Spleen (tissue), 11 donors: ENCODE results near the gene ATG10. TPM values are rescaled to one million over a fixed set of nuclear protein-coding genes. Genes with fewer than 3 reads are reported as not detected.

ENCODE experiments used
- DNase-seq: peaks from one replicate; pipeline ENCODE4 v3.0.0-alpha.2; 2020
- H3K27ac ChIP-seq, 8 donors: fragments of 200-600 bp; sonication (generic) in 7 of 8; 1 replicate in 4 of 8; 2 replicates in 4 of 8; pipeline versions ENCODE4 v1.5.0 to v1.8.0; 2016 to 2021; ENCODE audit warnings: inconsistent platforms in 4 of 8, mild to moderate bottlenecking in 4 of 8, moderate library complexity in 1 of 8
- H3K27me3 ChIP-seq, 7 donors: fragments of 200-600 bp; sonication (generic) in 6 of 7; replicated peaks in 1 of 7; 1 replicate in 4 of 7; 2 replicates in 3 of 7; pipeline versions ENCODE4 v1.5.0 to v1.8.0; 2016 to 2021; ENCODE audit warnings: inconsistent platforms in 3 of 7, mild to moderate bottlenecking in 1 of 7
- H3K36me3 ChIP-seq, 6 donors: fragments of 200-600 bp; sonication (generic) in 5 of 6; 1 replicate in 4 of 6; 2 replicates in 2 of 6; pipeline versions ENCODE4 v1.5.0 to v1.8.0; 2016 to 2021; ENCODE audit warnings: inconsistent platforms in 2 of 6
- H3K4me1 ChIP-seq, 6 donors: fragments of 200-600 bp; sonication (generic) in 5 of 6; 1 replicate in 3 of 6; 2 replicates in 3 of 6; pipeline versions ENCODE4 v1.5.0 to v1.8.0; 2016 to 2021; ENCODE audit warnings: inconsistent platforms in 3 of 6
- H3K4me3 ChIP-seq, 8 donors: fragments of 200-600 bp; sonication (generic) in 7 of 8; 1 replicate in 4 of 8; 2 replicates in 4 of 8; pipeline versions ENCODE4 v1.5.0 to v1.8.0; 2016 to 2021; ENCODE audit warnings: inconsistent platforms in 4 of 8, mild to moderate bottlenecking in 4 of 8, moderate library complexity in 2 of 8
- H3K9me3 ChIP-seq, 8 donors: fragments of 200-600 bp; sonication (generic) in 7 of 8; 1 replicate in 4 of 8; 2 replicates in 4 of 8; pipeline versions ENCODE4 v1.5.0 to v1.8.0; 2016 to 2021; ENCODE audit warnings: inconsistent platforms in 4 of 8
- CTCF ChIP-seq, 11 experiments: fragments of 200-600 bp in 7 of 11; fragments of 450-650 bp in 4 of 11; sonication (generic) in 4 of 11; IDR thresholded peaks in 8 of 11; conservative IDR thresholded peaks in 3 of 11; 1 replicate in 7 of 11; 2 replicates in 4 of 11; pipeline versions ENCODE4 v1.4.0 to v1.8.0; 2016 to 2021; ENCODE audit warnings: antibody characterized with exemption in 11 of 11, inconsistent platforms in 4 of 11, mild to moderate bottlenecking in 1 of 11
- POLR2A ChIP-seq, 3 donors: fragments of 450-650 bp; IDR thresholded peaks; one replicate each; pipeline ENCODE4 v1.5.1; 2017; ENCODE audit warnings: antibody characterized with exemption in 3 of 3, mild to moderate bottlenecking in 1 of 3
- POLR2AphosphoS5 ChIP-seq, 3 donors: sonication (generic); formaldehyde crosslinking; IDR thresholded peaks; one replicate each; pipeline ENCODE4 v1.5.1; 2017; ENCODE audit warnings: antibody characterized with exemption in 3 of 3
- WGBS, 5 donors: extraction: QIAGEN DNeasy Blood & Tissue Kit in 3 of 5; methylation state at CpG; one replicate each; pipeline versions ENCODE4 v1.1.5 to v1.1.7; 2013 to 2018; 5-methylcytosine and 5-hydroxymethylcytosine counted together
- intact Hi-C: fragments of 100-400 bp; cut with DNase I; formaldehyde crosslinking; loops from one replicate; pipeline ENCODE4 v1.15.0; 2023; ENCODE audit warnings: low total_unique reads
- polyA plus RNA-seq, 3 donors: library from polyadenylated mRNA; stranded (reverse); fragments of 200-250 nt; gene quantifications; one replicate each; pipeline ENCODE4 v1.2.1, GENCODE V29; 2013
- total RNA-seq, 7 donors: library from RNA; depleted of rRNA in 3 of 7; stranded (reverse); fragments of >200 nt in 3 of 7; fragmentation: NEBNext Ultra II Directional in 4 of 7; extraction: Animal tissue kit (Norgen Biotek cat#: 25700) in 4 of 7; gene quantifications; one replicate each; pipeline versions ENCODE4 v1.1.0 to v1.2.1, GENCODE V29; 2016 to 2021
- donor health status: healthy with polysubstance abuse.
- donor health status: DM: no; HTN: no; CAD: no; lungs with moderate emphysema.
- donor health status: DM: no; HTN: no; CAD: no.
- donor health status: Bipolar disorder and iron deficiency.
- donor health status: healthy.
- donor health status: DM: no; HTN: no; CAD: no.
- donor health status: DM: yes; HTN: yes; CAD: no.

ATG10 gene
- total and polyA plus RNA-seq, 10 donors: 1.7 to 9.1 (median 5.0) TPM

- TF ChIP-seq POLR2AphosphoS5 (IDR thresholded peaks at IDR 0.05) (no peak), CTCF (IDR thresholded peaks at IDR 0.05 in 8 of 11, conservative IDR thresholded peaks at IDR 0.05 in 3 of 11) (no peak)
- 89 to 94% (median 92%) methylated on average over 9 of the region's 9 CpGs for WGBS, 5 donors
Measured at GRCh38 chr5:81961651-81962440, 10.0 kb upstream of the ATG10 start.

DNA sequence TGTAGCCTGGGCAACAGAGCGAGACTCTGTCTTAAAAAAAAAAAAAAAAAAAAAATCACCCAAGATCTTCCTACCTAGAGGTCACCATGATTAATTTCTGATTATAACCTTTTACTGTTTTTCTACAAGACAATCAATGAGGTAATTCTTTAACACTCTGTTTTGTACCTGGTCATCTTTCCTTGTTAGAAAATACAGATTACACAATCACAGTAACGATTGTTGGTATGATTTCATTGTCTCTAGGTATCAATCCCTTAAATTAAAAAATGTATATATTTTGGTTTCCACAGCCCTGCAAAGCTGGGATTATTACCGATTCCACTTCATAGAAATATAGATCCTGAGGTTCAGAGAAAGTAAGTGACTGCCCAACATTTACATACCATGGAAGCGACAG lies 8.3 kb upstream of the ATG10 start:
- Histone ChIP-seq H3K27ac (no peak overlapping the region), H3K36me3 (no peaks in the 10 kb centered on the region), H3K4me1 (no peaks in the 10 kb centered on the region), H3K4me3 (no peak overlapping the region), H3K27me3 (no peaks in the 10 kb centered on the region), H3K9me3 (no peaks in the 10 kb centered on the region)
- 68 to 95% (median 85%) methylated on average over 4 of the region's 4 CpGs for WGBS, 5 donors
- intact Hi-C loops: loop anchor here (10.0 kb wide), 1 partner anchor 219 kb away; no protein-coding TSS in a partner anchor
- TF ChIP-seq POLR2A (IDR thresholded peaks at IDR 0.05): no peak
- no peak for TF ChIP-seq CTCF (IDR thresholded peaks at IDR 0.05 in 8 of 11, conservative IDR thresholded peaks at IDR 0.05 in 3 of 11)
- DNase-seq: no peak

More at GRCh38 chr5:81961651-81962440, 10.0 kb upstream of the ATG10 start:
- no peak for DNase-seq
- no peak overlapping the region for H3K4me3 ChIP-seq
- H3K4me1 ChIP-seq: no peaks in the 10 kb centered on the region
- no peaks in the 10 kb centered on the region for H3K27me3 ChIP-seq
- H3K27ac ChIP-seq: no peak overlapping the region
- intact Hi-C loops: loop anchor here (10.0 kb wide), 1 partner anchor 217 kb away; no protein-coding TSS in a partner anchor
- H3K36me3 ChIP-seq: no peaks in the 10 kb centered on the region
- no peaks in the 10 kb centered on the region for H3K9me3 ChIP-seq

GRCh38 chr5:81965524-81965923 lies 6.3 kb upstream of the ATG10 start:
- Histone ChIP-seq H3K4me3 (no peak overlapping the region), H3K27ac (no peak overlapping the region), H3K9me3 (no peaks in the 10 kb centered on the region), H3K27me3 (no peaks in the 10 kb centered on the region), H3K36me3 (no peaks in the 10 kb centered on the region), H3K4me1 (peaks cover 0 to 2% (median 0%) of the 10 kb centered on the region in 6 donors)
- no peak for DNase-seq
- intact Hi-C loops: loop anchor here (10.0 kb wide), 1 partner anchor 221 kb away; no protein-coding TSS in a partner anchor
- TF ChIP-seq POLR2A (IDR thresholded peaks at IDR 0.05) (no peak), POLR2AphosphoS5 (IDR thresholded peaks at IDR 0.05) (no peak), CTCF (IDR thresholded peaks at IDR 0.05 in 8 of 11, conservative IDR thresholded peaks at IDR 0.05 in 3 of 11) (no peak)
- 74 to 95% (median 88%) methylated on average over 1 of the region's 1 CpG for WGBS, 5 donors

- Histone ChIP-seq H3K27me3 (no peaks in the 10 kb centered on the region), H3K4me3 (no peak overlapping the region), H3K4me1 (peaks cover 0 to 27% (median 15%) of the 10 kb centered on the region in 6 donors), H3K27ac (no peak overlapping the region), H3K9me3 (no peaks in the 10 kb centered on the region), H3K36me3 (no peaks in the 10 kb centered on the region)
- no peak for DNase-seq
- intact Hi-C loops: loop anchor here (10.0 kb wide), 1 partner anchor 224 kb away; no protein-coding TSS in a partner anchor
- WGBS, 5 donors: 87 to 99% (median 97%) methylated on average over 3 of the region's 3 CpGs
- TF ChIP-seq POLR2AphosphoS5 (IDR thresholded peaks at IDR 0.05) (no peak), CTCF (IDR thresholded peaks at IDR 0.05 in 8 of 11, conservative IDR thresholded peaks at IDR 0.05 in 3 of 11) (no peak), POLR2A (IDR thresholded peaks at IDR 0.05) (no peak)
Measured at GRCh38 chr5:81969226-81969625, 2.6 kb upstream of the ATG10 start.
